ENCODE measurements around the gene GHRH.

Gene GHRH

DNA sequence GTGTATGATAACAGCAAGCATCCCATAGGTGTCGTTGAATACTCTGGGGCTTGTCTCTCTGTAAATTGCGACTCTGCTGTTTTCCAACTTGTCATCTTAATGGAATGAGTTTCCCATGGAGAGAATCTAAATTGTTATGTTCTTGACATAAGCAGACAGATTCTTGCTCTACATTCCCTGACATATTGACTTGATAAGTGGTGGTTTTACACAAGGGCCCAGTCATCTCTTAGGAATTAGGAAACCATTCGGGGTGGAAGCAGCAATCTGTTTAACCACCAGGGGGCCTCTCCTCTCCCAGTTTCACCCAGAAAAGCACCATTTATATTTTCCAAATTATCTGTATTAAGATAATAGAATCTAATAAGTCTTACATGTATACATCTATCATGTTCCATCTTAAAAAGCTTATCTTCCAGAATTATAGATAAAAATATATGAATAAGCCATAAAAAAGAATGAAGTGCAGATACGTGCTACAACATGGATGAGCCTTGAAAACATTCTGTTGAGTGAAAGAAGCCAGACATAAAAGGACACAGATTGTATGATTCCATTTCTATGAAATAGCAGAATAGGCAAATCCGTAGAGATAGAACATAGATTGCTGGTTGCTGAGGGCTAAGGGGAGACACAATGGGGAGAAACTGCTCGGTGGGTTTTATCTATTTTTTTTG, 59.2 kb downstream of the GHRH start:
- peak; percentile 36 for DNase-seq (ENCODE audit: low spot score)

DNA sequence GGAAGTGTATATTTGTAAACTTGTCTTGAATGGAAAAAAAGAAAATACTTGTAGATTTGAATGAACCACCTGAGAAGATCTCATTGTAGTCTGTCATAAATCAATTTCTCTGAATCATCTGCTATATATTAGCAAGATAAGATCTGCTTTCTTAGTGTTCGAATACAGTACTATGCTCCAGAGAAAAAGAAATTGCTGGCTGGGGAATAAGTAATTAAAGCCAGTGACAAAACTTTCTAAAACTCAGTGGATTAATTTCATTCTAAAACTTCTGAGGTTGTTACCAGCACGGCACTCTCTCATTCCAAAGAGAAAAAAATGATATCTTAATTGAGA, 59.8 kb downstream of the GHRH start:
- DNase-seq (ENCODE audit: low spot score) = no peak
